Uterus (tissue), 2 donors: Measurements from ENCODE around the gene FAM209B.

Experiments used
- POLR2A ChIP-seq, 2 donors: fragments of 450-650 bp; IDR thresholded peaks; one replicate each; pipeline ENCODE4 v1.6.1; 2016; ENCODE audit warnings: antibody characterized with exemption in 2 of 2, mild to moderate bottlenecking in 1 of 2, moderate library complexity in 1 of 2
- TF ChIP-seq, protein P1 (sequence below), 4 experiments: fragments of 200-600 bp in 2 of 4; fragments of 450-650 bp in 2 of 4; sonication (generic) in 2 of 4; IDR thresholded peaks; one replicate each; pipeline ENCODE4 v1.5.1; 2016 to 2019; ENCODE audit warnings: antibody characterized with exemption in 4 of 4, mild to moderate bottlenecking in 2 of 4, moderate library complexity in 1 of 4

- TF ChIP-seq, protein P1, sequence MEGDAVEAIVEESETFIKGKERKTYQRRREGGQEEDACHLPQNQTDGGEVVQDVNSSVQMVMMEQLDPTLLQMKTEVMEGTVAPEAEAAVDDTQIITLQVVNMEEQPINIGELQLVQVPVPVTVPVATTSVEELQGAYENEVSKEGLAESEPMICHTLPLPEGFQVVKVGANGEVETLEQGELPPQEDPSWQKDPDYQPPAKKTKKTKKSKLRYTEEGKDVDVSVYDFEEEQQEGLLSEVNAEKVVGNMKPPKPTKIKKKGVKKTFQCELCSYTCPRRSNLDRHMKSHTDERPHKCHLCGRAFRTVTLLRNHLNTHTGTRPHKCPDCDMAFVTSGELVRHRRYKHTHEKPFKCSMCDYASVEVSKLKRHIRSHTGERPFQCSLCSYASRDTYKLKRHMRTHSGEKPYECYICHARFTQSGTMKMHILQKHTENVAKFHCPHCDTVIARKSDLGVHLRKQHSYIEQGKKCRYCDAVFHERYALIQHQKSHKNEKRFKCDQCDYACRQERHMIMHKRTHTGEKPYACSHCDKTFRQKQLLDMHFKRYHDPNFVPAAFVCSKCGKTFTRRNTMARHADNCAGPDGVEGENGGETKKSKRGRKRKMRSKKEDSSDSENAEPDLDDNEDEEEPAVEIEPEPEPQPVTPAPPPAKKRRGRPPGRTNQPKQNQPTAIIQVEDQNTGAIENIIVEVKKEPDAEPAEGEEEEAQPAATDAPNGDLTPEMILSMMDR (IDR thresholded peaks at IDR 0.05) = no peak
- TF ChIP-seq POLR2A (IDR thresholded peaks at IDR 0.05) = no peak
Measured at GRCh38 chr20:56575961-56576360, 42.9 kb downstream of the FAM209B start.
